Raji (cell line): ENCODE data around the gene SEC31A.

Source experiments
- POLR2A ChIP-seq: IDR thresholded peaks from 2 replicates; pipeline ENCODE4 v1.6.1; 2011; ENCODE audit warnings: low read depth, low read length, control low read depth; ENCODE audit not compliant: insufficient read depth

Gene SEC31A

GRCh38 chr4:82809619-82810018, 81.3 kb downstream of the SEC31A start:
- TF ChIP-seq POLR2A, result no peak

- no peak for TF ChIP-seq POLR2A
Observed at GRCh38 chr4:82803746-82804145, 87.2 kb downstream of the SEC31A start.

- no peak for TF ChIP-seq POLR2A
Observed at GRCh38 chr4:82802911-82803310, 88.0 kb downstream of the SEC31A start.

- no peak for TF ChIP-seq POLR2A
Observed at GRCh38 chr4:82801910-82802521, 88.9 kb downstream of the SEC31A start.

- no peak for TF ChIP-seq POLR2A
Observed at GRCh38 chr4:82799006-82799881, 91.7 kb downstream of the SEC31A start.

DNA sequence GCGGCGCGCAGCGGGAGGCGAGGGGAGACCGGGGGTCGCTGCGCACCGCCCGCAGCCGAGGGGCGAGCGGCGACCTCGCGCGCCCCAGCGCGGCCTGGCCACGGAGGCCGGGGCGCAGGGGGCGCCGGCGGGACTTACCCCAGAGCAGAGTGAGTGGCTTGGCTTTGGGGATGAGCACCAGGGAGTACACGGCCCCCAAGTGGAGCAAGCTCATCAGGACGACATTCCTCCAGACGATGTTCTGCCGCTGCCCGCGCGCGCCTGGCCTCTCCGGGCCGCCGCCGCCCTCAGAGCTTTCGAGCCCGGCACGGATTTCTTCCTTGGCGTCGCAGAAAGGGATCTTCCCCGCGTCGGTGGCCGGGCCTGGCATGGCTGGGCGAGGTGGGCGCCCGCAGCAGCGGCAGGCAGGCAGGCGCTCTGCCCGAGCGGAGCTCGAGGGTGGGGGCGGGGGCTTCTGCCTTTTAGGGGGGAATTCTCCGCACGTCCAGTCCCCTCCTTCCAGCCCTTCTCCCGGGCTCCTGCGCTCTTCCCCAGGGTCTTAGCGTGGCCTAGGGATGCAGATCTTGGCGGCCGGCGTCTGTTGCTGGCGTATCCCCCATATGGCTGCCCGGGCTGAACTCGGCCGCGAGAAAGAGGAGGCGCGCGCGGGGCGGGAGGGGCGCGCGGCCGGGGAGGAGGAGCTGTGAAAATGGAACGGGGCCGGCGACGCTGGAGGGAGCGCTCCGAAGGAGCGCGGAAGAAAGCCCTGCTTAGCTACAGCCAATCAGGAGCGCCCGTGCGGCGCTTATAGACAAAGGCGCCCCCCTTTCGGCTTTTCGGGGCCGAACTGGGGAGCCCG, 92.6 kb downstream of the SEC31A start, which contains the start of gene SCD5:
SCD5 (minus strand) TSS at position 629 of the 838 bp plus-strand sequence; CDS start at position 370, 259 bp downstream.
- no peak for TF ChIP-seq POLR2A

GRCh38 chr4:82797405-82798111, 93.4 kb downstream of the SEC31A start:
- no peak for TF ChIP-seq POLR2A

DNA sequence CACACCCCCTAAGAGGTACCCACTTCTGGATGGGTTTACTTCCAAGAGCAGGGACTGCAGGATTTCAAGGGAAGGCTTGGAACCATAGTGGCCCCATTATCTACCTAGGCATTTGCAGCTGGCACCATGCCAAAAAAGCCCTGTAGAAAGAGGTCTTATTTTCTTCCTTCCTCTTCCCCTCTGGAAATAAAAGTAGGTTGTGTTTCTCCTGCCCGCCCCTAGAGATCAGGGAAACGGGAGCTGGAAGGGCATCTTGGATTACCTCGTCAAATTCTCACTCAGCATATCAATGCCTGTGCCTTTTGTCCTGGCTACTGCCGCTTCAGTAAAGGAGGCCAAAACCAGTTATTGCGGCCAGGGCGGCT, 93.9 kb downstream of the SEC31A start:
- no peak for TF ChIP-seq POLR2A

DNA sequence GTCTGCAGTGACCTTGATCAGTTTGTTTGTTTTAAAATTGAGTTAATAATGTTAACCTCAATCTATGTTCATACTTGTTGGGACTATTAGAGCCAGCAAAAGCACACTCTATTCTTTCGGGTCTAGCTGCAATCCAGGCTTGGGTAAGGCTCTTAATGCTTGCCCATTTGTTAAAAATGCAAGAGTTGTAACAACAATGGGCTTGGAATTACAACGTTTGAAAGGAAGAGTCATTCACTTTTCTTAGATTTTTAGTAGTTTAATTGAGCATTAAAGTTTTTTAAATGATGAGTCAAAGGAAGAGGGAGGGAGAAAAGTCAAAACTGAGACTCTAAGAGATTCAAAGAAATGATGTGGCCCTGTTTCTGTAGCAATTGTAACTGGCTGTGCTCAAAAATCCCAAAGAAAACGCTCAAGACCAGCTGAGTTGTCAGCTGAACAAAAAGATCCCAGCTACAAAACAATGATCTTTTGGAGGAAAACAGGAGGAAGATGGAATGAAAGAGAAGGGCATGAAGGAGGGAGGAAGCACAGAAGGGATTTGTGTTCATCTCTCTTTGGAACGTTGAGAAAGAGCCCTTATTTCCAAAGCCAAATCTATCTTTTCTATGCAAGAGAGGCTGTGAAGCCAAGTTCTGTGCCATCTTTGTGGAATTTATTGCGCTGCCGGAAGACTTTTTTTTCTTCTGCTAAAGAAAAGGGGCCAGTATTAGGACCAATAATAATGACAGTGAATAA, 97.9 kb downstream of the SEC31A start:
- no peak for TF ChIP-seq POLR2A

DNA sequence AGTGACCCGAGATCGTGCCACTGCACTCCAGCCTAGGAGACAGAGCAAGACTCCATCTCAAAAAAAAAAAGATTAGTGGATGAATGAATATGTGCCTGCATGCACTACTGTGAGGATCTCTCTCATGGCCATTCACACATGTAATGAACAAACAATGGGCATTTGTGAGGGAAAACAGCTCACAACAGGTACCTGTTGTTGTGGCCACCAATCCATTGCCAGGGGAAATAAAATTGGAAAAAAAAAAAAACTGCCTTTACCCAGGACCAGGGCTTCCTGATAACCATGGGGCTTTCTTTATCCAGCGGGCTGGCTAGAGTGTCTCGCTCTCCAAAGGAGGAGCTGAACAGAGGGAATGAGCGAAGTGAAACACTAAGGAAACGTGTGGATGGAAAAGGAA, 99.8 kb downstream of the SEC31A start:
- no peak for TF ChIP-seq POLR2A

GRCh38 chr4:82790060-82790660, 100.8 kb downstream of the SEC31A start:
- no peak for TF ChIP-seq POLR2A

DNA sequence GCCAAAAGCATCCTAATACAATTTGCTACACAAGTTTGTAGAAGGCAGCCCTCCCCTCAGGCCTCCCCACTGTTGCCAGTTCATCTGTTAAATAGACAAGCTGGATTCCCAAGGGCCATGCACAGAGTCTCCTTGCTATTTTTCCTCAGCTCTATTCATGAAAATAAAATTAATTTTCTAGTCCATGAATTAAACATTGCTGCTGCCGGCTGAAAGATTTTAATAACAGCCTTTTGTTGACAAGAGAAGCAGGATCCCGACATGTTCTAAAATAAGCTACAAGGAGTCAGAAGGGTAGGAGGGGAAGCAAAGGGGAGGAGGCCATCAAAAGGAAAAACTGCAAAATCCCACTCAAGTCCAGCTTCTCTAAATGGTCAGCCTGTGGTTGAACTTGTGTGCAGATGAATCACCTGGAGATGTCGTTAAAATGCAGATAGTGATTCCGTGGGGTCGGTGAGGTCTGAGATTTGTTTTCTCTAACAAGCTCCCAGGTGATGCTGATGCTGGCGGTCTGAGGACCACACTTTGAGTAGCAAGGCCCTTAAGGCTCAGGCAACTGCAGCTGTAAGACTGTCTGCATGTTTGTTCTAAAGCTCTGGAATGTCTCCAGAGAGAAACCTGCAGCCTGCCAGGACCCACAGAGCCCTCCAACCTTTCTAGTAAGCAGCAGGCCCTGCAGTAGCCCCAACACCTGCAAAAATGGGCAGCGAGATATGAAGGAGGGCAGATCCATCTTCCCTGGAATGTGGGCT, 101.8 kb downstream of the SEC31A start:
- no peak for TF ChIP-seq POLR2A

DNA sequence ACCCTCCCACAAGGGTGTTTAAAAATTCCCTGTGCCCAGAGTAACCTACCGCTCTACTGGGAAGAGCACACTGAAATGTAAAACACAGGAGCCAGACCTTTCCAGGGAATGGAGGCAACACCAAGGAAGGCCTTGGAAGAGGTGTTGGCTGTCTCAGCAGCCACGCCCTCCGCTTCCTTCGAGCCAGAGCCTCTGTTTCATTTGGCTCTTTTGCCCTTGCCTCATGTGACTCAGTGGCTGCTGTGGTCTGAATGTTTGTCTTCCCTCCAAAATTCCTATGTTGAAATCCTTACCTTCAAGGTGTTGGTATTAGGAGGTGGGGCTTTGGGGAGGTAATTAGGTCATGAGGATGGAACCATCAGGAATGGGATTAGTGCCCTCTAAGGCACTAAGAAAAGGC, 103.6 kb downstream of the SEC31A start:
- no peak for TF ChIP-seq POLR2A
